Activated T-helper 1 cell treated with Interleukin-2 at 50 U/mL for 16 hours (primary cell): Measurements from ENCODE around the gene NPL.

ENCODE experiments used
- DNase-seq: peaks from one replicate; pipeline ENCODE4 v3.0.0-alpha.2; 2020; ENCODE audit warnings: low read depth

The NPL gene

GRCh38 chr1:182789138-182790076 lies at the start of gene NPL:
TSS of gene NPL (plus strand) at chr1:182789773. CDS start at chr1:182794372, 4,599 bp downstream.
- peak; percentile 81 for DNase-seq

- DNase-seq = no peak
Observed at GRCh38 chr1:182740120-182740519, 49.5 kb upstream of the NPL start.

GRCh38 chr1:182742780-182743179 lies 46.8 kb upstream of the NPL start:
- no peak for DNase-seq

DNA sequence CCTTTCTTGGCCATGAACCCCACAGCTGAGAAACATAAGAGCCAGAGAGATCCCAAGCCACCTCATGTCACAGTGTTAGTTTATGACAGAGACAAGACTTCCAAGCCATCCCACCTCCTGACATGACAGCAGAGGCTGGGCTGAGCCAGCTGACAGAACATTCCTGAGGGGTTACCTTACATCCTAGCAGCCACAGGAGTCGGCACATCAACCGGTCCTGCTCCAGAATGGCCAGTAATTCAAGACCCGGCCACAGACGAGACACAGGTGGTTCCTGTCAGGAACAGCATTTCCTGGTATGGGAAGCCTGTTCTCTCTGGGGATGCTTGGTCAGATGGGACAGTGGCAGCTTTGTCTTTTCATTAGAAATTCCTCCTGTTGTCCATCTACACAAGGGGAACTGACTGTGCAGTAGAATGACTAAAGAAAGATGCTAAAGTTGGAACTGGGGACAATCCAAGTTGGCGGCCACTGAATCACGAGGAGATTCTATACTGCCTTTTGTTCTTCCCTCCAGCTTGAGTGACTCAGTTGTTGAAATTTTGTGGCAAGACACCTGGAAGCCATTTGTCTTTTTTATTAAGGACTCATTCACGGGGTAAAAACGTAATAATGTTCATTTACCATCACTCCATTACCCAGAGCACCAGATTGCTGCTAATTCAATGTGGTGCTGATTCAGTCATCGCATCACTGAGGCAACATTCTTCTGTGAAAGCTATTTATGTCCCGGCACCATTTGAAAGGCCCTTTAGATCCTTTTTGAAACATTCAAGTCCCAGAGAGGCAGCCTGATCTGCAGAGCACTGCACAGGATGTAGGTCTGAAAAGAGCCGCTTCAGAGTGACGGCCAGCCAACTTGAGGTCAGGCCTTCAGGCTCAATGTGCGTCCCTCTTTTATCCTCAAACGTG lies 37.2 kb upstream of the NPL start:
- DNase-seq = no peak

GRCh38 chr1:182754087-182754486 lies 35.5 kb upstream of the NPL start:
- DNase-seq = no peak

GRCh38 chr1:182754543-182755314 lies 34.8 kb upstream of the NPL start:
- no peak for DNase-seq

GRCh38 chr1:182755632-182756031 lies 33.9 kb upstream of the NPL start:
- DNase-seq = no peak

DNA sequence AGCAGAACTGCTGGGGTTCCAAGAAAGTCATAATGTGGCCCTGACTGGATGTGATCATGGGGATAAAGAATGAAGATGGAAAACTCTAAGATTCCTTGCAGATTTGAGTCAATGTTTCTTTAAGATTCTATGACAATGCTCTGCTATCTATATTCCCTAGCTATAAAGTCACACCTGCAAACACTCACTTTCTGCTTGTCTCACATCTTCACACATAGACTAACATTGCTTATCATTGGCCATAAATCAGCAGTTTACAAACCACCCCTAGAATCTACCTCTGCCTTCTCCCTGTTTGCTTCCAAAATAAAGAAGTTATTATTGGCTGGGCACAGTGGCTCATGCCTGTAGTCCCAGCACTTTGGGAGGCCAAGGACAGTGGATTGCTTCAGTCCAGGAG lies 33.1 kb upstream of the NPL start:
- no peak for DNase-seq

- DNase-seq = no peak
Observed at GRCh38 chr1:182761396-182762395, 27.9 kb upstream of the NPL start.

DNA sequence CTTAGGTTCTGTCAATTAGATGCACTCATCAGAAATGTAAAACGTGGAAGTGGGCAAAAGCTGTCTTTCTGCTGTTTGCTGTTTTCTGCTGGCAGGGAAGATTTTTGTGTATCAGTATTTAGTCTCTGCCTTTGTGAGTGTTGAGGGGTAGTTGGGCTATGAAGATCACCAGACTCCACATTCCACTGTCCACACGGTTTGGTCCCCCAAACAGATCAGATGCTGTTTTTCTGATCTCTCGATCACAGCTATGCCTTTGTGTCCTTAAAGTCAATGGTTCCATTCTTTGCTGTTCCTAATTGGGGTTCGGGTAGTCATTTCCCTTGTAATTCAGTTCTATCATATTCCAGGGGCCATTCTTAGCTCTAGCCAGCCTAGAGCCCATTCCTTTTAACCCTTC lies 27.0 kb upstream of the NPL start:
- DNase-seq = no peak

- DNase-seq = no peak
Observed at GRCh38 chr1:182764029-182764727, 25.4 kb upstream of the NPL start.

DNA sequence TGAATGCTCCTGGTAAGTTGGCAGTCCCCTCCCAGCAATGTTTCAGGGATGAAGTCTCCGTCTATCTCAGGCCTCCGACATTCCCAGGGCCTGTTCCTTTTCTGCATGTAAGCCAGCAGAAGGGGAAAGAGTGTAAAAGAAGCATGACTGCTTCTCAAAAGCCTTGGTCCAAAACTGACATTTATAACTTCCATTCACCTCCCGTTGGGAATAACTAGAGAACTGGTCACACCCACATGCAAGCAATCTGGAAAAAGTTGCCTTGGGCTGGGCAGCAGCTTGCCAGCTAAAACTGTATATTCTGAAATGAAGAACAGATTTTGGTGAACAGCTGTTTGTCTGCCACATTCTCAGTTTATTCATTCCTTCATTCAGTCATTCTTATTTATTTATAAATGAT lies 24.2 kb upstream of the NPL start:
- no peak for DNase-seq

GRCh38 chr1:182766050-182766449 lies 23.5 kb upstream of the NPL start:
- DNase-seq = no peak

- DNase-seq = no peak
Observed at GRCh38 chr1:182766881-182767645, 22.5 kb upstream of the NPL start.

GRCh38 chr1:182768963-182769362 lies 20.6 kb upstream of the NPL start:
- DNase-seq = no peak

DNA sequence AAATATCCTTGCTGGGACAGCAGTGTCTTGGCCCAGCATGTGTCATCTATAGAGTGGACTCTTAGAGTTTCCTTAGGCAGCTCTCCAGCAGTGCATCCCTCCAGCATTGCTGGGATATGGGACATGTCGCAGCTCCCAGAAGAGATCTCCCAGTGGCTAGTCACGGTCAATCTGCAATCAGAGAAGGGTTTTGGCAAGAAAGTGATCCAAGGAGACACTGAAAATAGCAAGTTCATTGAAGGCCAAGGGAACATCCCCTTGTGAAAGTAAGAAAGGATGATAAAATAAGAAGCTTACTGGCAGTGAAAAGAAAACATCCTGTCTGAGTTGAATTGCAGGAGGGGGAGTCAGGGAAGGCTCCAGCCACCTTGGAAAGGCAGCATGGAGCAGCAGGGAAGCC lies 19.3 kb upstream of the NPL start:
- no peak for DNase-seq

- DNase-seq = no peak
Observed at GRCh38 chr1:182771187-182771984, 18.2 kb upstream of the NPL start.

GRCh38 chr1:182777386-182777785 lies 12.2 kb upstream of the NPL start:
- DNase-seq = no peak

- no peak for DNase-seq
Observed at GRCh38 chr1:182778862-182779261, 10.7 kb upstream of the NPL start.
